Stimulated activated memory B cell treated with anti-CD40 and anti-IgM and Interleukin-4, amounts not matched to agents 10 μg/mL and 1 μg/mL and 100 μg/mL, for 72 hours (primary cell): ENCODE results near the gene CMSS1.
"Not testable (repeated sequence)": the region's sequence is repeated elsewhere in the genome, so short reads cannot be mapped to it uniquely, and the experiment has no call there.

Experiments used
- ATAC-seq: fragments of 150-1000 bp; cut with Tn5 transposase; 2 replicates; pipeline ENCODE4 v1.10.0; 2021
- H3K27ac Mint-ChIP-seq: one replicate; pipeline ENCODE4 v1.8.0; 2022; ENCODE audit warnings: mild to moderate bottlenecking, mixed read lengths
- H3K27me3 Mint-ChIP-seq: one replicate; pipeline ENCODE4 v1.8.0; 2022; ENCODE audit warnings: mixed read lengths
- H3K36me3 Mint-ChIP-seq: one replicate; pipeline ENCODE4 v1.8.0; 2022; ENCODE audit warnings: mixed read lengths
- H3K4me1 Mint-ChIP-seq: one replicate; pipeline ENCODE4 v1.8.0; 2022; ENCODE audit warnings: mixed read lengths
- H3K4me3 Mint-ChIP-seq: one replicate; pipeline ENCODE4 v1.8.0; 2022; ENCODE audit warnings: mild to moderate bottlenecking, moderate library complexity, mixed read lengths
- H3K9me3 Mint-ChIP-seq: one replicate; pipeline ENCODE4 v1.8.0; 2022; ENCODE audit warnings: mixed read lengths

CMSS1 gene

DNA sequence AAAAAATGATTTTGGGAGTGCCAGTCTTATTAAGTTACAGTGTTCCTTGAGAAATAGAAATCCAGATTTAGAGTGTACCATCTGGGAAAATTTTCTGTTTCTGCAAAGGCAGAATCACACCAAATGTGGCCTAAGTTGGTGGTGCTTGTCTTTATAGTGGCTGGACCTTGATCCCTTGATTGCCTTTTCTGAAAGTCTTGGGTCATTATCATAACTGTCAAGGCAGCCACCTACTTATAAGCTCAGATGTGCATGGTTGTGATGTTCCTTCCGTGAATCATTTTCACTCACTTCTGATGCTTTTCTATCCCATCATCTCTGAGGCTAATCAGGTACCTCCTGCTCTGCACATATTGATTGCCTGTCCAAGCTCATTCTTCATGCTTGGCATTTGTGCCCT, 20.1 kb downstream of the CMSS1 start:
- H3K36me3 Mint-ChIP-seq: no peaks in the 10 kb centered on the region
- no peak overlapping the region for H3K4me3 Mint-ChIP-seq
- H3K27me3 Mint-ChIP-seq: no peaks in the 10 kb centered on the region
- H3K27ac Mint-ChIP-seq: no peak overlapping the region
- no peak for ATAC-seq
- H3K9me3 Mint-ChIP-seq: no peaks in the 10 kb centered on the region
- no peaks in the 10 kb centered on the region for H3K4me1 Mint-ChIP-seq

DNA sequence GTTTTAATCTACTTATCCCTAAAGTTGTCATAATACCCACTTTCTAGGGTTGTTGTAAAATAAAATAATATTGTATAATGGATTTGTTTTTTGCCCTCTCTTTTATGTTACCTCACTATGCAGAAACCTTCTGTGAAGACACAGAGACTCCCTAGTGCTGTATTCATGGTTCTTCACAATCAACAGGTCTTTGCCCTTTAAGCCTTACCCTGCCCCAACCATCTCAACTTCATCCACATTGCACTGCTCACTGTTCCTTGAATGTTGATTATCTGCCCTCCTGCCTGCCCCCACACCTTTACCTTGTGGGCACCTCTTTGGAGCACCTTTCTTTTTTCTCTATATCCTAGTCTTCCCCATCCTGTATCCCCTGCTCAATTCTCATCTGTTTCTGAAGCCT, 21.1 kb downstream of the CMSS1 start:
- no peak overlapping the region for H3K4me3 Mint-ChIP-seq
- ATAC-seq: no peak
- H3K36me3 Mint-ChIP-seq: no peaks in the 10 kb centered on the region
- H3K27ac Mint-ChIP-seq: no peak overlapping the region
- no peaks in the 10 kb centered on the region for H3K9me3 Mint-ChIP-seq
- H3K27me3 Mint-ChIP-seq: no peaks in the 10 kb centered on the region
- peaks cover 5% of the 10 kb centered on the region for H3K4me1 Mint-ChIP-seq

GRCh38 chr3:99839613-99840012, 22.0 kb downstream of the CMSS1 start:
- Mint-ChIP-seq H3K36me3 (no peaks in the 10 kb centered on the region), H3K4me1 (peaks cover 8% of the 10 kb centered on the region), H3K9me3 (no peaks in the 10 kb centered on the region), H3K27ac (no peak overlapping the region), H3K4me3 (no peak overlapping the region), H3K27me3 (no peaks in the 10 kb centered on the region)
- no peak for ATAC-seq

DNA sequence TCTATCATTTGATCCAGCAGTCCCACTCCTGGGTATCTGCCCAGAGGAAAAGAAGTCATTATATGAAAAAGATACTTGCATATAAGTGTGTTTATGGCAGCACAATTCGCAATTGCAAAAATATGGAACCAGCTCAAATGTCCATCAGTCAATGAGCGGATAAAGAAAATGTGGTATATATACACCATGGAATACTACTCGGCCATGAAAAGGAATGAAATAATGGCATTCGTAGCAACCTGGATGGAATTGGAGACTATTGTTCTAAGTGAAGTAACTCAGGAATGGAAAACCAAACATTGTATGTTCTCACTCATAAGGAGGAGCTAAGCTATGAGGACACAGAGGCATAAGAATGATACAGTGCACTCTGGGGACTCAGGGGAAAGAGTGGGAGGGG, 24.3 kb downstream of the CMSS1 start:
- not testable (repeated sequence) for H3K9me3 Mint-ChIP-seq, H3K36me3 Mint-ChIP-seq, H3K4me3 Mint-ChIP-seq, ATAC-seq, H3K27me3 Mint-ChIP-seq, H3K27ac Mint-ChIP-seq
- H3K4me1 Mint-ChIP-seq: peaks cover 30% of the 10 kb centered on the region

- no peak for ATAC-seq
- no peak overlapping the region for H3K27ac Mint-ChIP-seq
Observed at GRCh38 chr3:99842826-99843589, 25.3 kb downstream of the CMSS1 start.

GRCh38 chr3:99843590-99844258, 26.1 kb downstream of the CMSS1 start:
- H3K36me3 Mint-ChIP-seq: no peaks in the 10 kb centered on the region

More at GRCh38 chr3:99842826-99843589, 25.3 kb downstream of the CMSS1 start:
- Mint-ChIP-seq H3K9me3 (no peaks in the 10 kb centered on the region), H3K4me3 (no peak overlapping the region), H3K27me3 (no peaks in the 10 kb centered on the region), H3K36me3 (no peaks in the 10 kb centered on the region), H3K4me1 (peaks cover 30% of the 10 kb centered on the region)

DNA sequence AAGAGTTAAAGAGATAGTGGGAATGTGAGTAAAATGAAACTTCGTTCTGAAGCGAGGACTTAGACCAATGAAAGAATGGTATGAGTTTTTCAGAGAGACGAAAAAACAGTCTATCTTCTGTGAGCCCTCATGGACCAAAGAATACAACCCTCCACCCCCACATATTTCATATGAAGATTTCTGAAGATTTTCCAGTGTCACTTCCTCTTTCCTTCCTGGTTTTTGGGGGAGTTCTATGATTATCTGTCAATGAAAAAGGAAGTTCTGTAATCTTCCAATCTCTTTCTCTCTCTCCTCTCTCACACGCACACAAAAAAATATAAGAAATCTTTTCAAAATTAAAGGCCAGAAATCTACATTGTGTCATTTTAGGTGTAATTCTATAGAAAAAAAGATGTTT, 27.7 kb downstream of the CMSS1 start:
- Mint-ChIP-seq H3K36me3 (no peaks in the 10 kb centered on the region), H3K9me3 (no peaks in the 10 kb centered on the region), H3K4me3 (no peak overlapping the region), H3K27ac (peak overlapping the region; percentile 64), H3K4me1 (peaks cover 30% of the 10 kb centered on the region), H3K27me3 (no peaks in the 10 kb centered on the region)
- no peak for ATAC-seq

More at GRCh38 chr3:99843590-99844258, 26.1 kb downstream of the CMSS1 start:
- no peak for ATAC-seq
- Mint-ChIP-seq H3K4me3 (no peak overlapping the region), H3K27me3 (no peaks in the 10 kb centered on the region), H3K9me3 (no peaks in the 10 kb centered on the region), H3K4me1 (peaks cover 30% of the 10 kb centered on the region), H3K27ac (no peak overlapping the region)

DNA sequence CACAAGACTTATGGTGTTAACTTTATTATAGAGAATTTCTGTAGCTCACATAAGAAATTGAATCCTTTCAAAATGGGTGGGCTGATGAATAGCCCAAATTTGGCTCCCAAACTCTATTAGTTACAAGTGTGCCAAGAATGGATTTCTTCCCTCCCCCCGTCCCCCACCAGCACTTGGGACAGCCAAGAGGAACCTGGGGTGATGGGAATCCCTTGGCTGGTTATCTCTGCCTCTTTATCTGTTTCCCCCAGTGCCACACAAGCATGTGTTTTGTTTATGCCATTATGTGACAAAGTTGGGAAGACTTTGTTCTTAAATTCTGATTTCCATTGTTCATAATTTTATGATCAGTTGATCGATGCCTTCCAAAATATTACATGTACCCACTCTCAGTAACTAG, 28.3 kb downstream of the CMSS1 start:
- H3K27ac Mint-ChIP-seq: no peak overlapping the region
- H3K4me1 Mint-ChIP-seq: peaks cover 30% of the 10 kb centered on the region
- no peaks in the 10 kb centered on the region for H3K36me3 Mint-ChIP-seq
- H3K4me3 Mint-ChIP-seq: no peak overlapping the region
- ATAC-seq: no peak
- no peaks in the 10 kb centered on the region for H3K27me3 Mint-ChIP-seq
- no peaks in the 10 kb centered on the region for H3K9me3 Mint-ChIP-seq

- no peaks in the 10 kb centered on the region for H3K27me3 Mint-ChIP-seq
- H3K27ac Mint-ChIP-seq: no peak overlapping the region
- no peak overlapping the region for H3K4me3 Mint-ChIP-seq
- ATAC-seq: no peak
- peaks cover 30% of the 10 kb centered on the region for H3K4me1 Mint-ChIP-seq
- H3K9me3 Mint-ChIP-seq: no peaks in the 10 kb centered on the region
- no peaks in the 10 kb centered on the region for H3K36me3 Mint-ChIP-seq
Observed at GRCh38 chr3:99846477-99847160, 29.0 kb downstream of the CMSS1 start.

DNA sequence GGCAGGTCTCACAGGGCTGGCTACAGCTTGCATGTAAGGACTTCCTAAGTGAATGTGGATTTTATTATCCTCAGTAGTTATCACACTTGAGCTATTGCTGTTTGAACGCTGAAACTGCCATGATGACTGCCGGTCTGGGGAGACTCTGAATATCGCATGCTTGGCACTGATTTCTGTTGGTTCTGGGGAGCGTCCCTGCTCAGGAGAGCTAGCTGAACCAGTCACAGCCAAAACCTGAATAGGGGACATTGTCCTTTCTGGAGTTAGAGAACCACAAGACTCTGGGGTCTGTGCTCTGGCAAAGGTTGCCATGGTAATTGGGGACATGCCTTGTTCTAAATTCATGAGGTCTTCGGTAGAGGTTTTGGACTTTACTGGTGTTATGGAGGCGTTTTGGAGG, 30.8 kb downstream of the CMSS1 start:
- Mint-ChIP-seq H3K27me3 (no peaks in the 10 kb centered on the region), H3K9me3 (no peaks in the 10 kb centered on the region), H3K4me1 (peaks cover 26% of the 10 kb centered on the region), H3K27ac (no peak overlapping the region), H3K36me3 (no peaks in the 10 kb centered on the region), H3K4me3 (no peak overlapping the region)
- no peak for ATAC-seq

- no peak for ATAC-seq
- Mint-ChIP-seq H3K36me3 (no peaks in the 10 kb centered on the region), H3K9me3 (no peaks in the 10 kb centered on the region), H3K27me3 (no peaks in the 10 kb centered on the region), H3K27ac (no peak overlapping the region), H3K4me3 (no peak overlapping the region), H3K4me1 (peaks cover 13% of the 10 kb centered on the region)
Observed at GRCh38 chr3:99850608-99851007, 32.9 kb downstream of the CMSS1 start.

GRCh38 chr3:99851955-99852354, 34.3 kb downstream of the CMSS1 start:
- H3K4me1 Mint-ChIP-seq: no peaks in the 10 kb centered on the region
- no peaks in the 10 kb centered on the region for H3K27me3 Mint-ChIP-seq

DNA sequence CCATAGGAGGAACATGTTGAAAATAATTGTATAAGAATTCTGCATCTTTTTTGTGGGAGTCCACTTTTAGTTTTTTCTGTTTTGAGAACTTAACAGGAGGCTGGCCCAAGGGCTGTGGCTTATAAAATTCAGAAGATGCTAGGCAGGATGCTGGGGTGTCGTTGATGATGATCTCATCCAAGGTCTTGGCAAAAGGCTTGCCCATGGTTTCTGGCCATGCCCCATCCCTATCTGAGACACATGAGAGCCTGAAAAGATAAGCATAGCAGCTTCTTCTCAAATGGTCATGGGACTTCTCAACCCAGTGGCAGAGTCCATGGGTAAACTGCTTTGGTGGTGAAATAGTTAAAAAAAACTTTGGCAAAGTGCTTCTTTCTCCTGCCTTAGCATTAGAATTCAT, 35.2 kb downstream of the CMSS1 start:
- Mint-ChIP-seq H3K4me1 (no peaks in the 10 kb centered on the region), H3K36me3 (peaks cover 6% of the 10 kb centered on the region), H3K9me3 (no peaks in the 10 kb centered on the region), H3K4me3 (no peak overlapping the region), H3K27ac (no peak overlapping the region), H3K27me3 (no peaks in the 10 kb centered on the region)
- ATAC-seq: no peak

More at GRCh38 chr3:99851955-99852354, 34.3 kb downstream of the CMSS1 start:
- ATAC-seq: no peak
- Mint-ChIP-seq H3K4me3 (no peak overlapping the region), H3K9me3 (no peaks in the 10 kb centered on the region), H3K27ac (no peak overlapping the region), H3K36me3 (peaks cover 6% of the 10 kb centered on the region)

DNA sequence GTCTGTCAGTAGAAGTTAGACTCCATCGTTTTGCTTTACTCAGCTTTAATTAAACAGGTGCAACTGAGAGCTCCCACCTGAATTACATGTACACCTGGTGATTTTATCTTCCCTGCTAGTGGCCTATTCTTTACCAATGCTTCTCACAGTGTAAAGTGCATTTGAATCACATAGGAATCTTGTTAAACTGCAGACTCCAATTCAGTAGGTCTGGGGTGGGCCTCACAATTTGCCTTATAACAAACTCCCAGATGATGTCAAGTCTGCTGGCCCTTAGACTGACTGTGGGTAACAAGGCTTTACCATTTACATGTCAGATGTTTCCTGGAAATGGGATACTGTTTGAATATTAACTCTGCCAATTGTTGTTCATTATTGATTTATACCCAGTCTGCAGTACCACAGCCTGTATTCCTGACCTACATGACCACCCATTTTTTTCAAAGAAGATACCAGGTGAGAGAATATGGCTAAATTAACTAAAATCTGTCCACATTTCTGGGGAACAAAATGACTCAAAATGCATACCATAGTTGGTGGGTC, 37.2 kb downstream of the CMSS1 start:
- no peaks in the 10 kb centered on the region for H3K27me3 Mint-ChIP-seq
- no peak overlapping the region for H3K4me3 Mint-ChIP-seq
- ATAC-seq: no peak
- H3K36me3 Mint-ChIP-seq: peaks cover 12% of the 10 kb centered on the region
- no peaks in the 10 kb centered on the region for H3K9me3 Mint-ChIP-seq
- H3K27ac Mint-ChIP-seq: no peak overlapping the region
- no peaks in the 10 kb centered on the region for H3K4me1 Mint-ChIP-seq

DNA sequence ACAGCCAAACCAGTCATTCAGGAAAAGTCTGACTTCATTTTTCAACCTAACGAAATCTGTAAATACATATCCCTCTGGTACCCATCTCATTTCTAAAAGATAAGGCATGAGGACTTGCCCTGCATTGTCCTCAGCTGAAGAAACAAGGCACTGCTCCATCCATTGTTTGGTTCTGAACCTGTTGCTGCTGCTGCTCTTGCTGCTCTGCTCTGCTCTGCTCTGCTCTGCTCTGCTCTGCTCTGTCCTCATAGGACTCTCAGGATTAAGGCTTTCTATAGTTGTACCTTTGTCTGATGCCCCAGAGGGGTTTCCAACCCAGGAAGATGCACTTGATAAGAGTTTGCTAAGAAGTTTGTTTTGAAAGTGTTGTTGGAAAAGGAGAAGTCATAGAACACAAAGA, 38.2 kb downstream of the CMSS1 start:
- ATAC-seq: no peak
- Mint-ChIP-seq H3K27ac (no peak overlapping the region), H3K27me3 (no peaks in the 10 kb centered on the region), H3K4me3 (no peak overlapping the region), H3K36me3 (peaks cover 12% of the 10 kb centered on the region), H3K9me3 (no peaks in the 10 kb centered on the region), H3K4me1 (no peaks in the 10 kb centered on the region)
